HG02840 (cell line): ENCODE data around the gene MARCOL.

ENCODE experiments used
- ATAC-seq: cut with Tn5 transposase; IDR thresholded peaks from one replicate; pipeline ENCODE4 v1.9.1; 2021; ENCODE audit warnings: mild to moderate bottlenecking, moderate library complexity, moderate number of reproducible peaks; ENCODE audit not compliant: unreplicated experiment, low FRiP score

The MARCOL gene

GRCh38 chr5:148238418-148238794 lies at the start of gene MARCOL:
Gene MARCOL (plus strand): TSS chr5:148238525. CDS start chr5:148238598, 73 bp downstream.
- ATAC-seq: no peak

- no peak for ATAC-seq
Observed at GRCh38 chr5:148191010-148191409, 47.3 kb upstream of the MARCOL start.

- ATAC-seq: no peak
Observed at GRCh38 chr5:148193202-148193601, 45.1 kb upstream of the MARCOL start.

GRCh38 chr5:148201151-148201550 lies 37.2 kb upstream of the MARCOL start:
- ATAC-seq: no peak

- no peak for ATAC-seq
Observed at GRCh38 chr5:148202531-148203203, 35.7 kb upstream of the MARCOL start, which contains the start of gene SPINK6. Gene SPINK6 (plus strand): TSS chr5:148203042. CDS start chr5:148203097, 55 bp downstream.

- no peak for ATAC-seq
Observed at GRCh38 chr5:148205044-148205806, 33.1 kb upstream of the MARCOL start.

- no peak for ATAC-seq
Observed at GRCh38 chr5:148205865-148206264, 32.5 kb upstream of the MARCOL start.

- no peak for ATAC-seq
Observed at GRCh38 chr5:148206620-148207019, 31.7 kb upstream of the MARCOL start.

GRCh38 chr5:148208226-148208625 lies 30.1 kb upstream of the MARCOL start:
- ATAC-seq: no peak

- ATAC-seq: no peak
Observed at GRCh38 chr5:148209151-148209770, 29.1 kb upstream of the MARCOL start.

GRCh38 chr5:148214665-148215185 lies 23.6 kb upstream of the MARCOL start:
- ATAC-seq: no peak

- no peak for ATAC-seq
Observed at GRCh38 chr5:148221508-148221907, 16.8 kb upstream of the MARCOL start.

- ATAC-seq: no peak
Observed at GRCh38 chr5:148224117-148224742, 14.1 kb upstream of the MARCOL start.

GRCh38 chr5:148228392-148228984 lies 9.8 kb upstream of the MARCOL start:
- ATAC-seq: no peak

GRCh38 chr5:148229840-148230239 lies 8.5 kb upstream of the MARCOL start:
- no peak for ATAC-seq

- ATAC-seq: no peak
Observed at GRCh38 chr5:148230240-148230639, 8.1 kb upstream of the MARCOL start.

- ATAC-seq: no peak
Observed at GRCh38 chr5:148237785-148238417, 424 bp upstream of the MARCOL start.

GRCh38 chr5:148248894-148249293 lies 10.6 kb downstream of the MARCOL start:
- ATAC-seq: no peak

GRCh38 chr5:148255456-148255855 lies 17.1 kb downstream of the MARCOL start:
- no peak for ATAC-seq

GRCh38 chr5:148259288-148259687 lies 21.0 kb downstream of the MARCOL start:
- no peak for ATAC-seq
